ENCODE results near the gene OGN. TPM values are rescaled to one million over a fixed set of nuclear protein-coding genes. Genes with fewer than 3 reads are reported as not detected.

OGN gene
- total RNA-seq, 1 donor from 2014 or later = 15.3 TPM

DNA sequence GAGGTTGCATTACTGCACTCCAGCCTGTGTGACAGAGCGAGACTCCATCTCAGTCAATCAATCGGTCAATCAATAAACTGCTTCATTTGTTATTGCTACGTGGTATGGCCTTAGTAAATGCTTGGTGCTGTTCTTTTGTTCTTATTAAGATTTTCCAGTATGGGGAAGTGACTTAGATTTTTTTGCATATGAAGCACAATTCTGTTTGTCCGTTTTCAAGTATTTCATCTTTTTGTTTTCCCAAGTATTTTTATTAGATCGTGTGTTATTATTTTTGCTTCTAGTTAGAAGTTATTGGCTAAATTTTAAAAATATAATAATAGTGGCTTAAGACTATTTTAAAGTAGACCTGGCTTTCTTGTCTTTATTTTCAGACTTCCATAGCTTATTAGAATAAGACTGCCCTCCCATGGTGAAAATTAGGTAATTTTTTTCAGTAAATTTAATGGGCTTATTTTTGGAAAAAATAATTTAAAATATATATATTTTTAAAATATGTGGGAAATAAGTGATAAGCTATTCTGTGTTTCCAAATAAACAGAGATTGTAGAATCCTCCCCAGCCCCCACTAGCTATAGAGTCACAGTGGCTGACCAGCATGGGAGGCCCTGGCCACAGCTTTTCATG lies 34.6 kb upstream of the OGN start:
- TF ChIP-seq, protein P1, sequence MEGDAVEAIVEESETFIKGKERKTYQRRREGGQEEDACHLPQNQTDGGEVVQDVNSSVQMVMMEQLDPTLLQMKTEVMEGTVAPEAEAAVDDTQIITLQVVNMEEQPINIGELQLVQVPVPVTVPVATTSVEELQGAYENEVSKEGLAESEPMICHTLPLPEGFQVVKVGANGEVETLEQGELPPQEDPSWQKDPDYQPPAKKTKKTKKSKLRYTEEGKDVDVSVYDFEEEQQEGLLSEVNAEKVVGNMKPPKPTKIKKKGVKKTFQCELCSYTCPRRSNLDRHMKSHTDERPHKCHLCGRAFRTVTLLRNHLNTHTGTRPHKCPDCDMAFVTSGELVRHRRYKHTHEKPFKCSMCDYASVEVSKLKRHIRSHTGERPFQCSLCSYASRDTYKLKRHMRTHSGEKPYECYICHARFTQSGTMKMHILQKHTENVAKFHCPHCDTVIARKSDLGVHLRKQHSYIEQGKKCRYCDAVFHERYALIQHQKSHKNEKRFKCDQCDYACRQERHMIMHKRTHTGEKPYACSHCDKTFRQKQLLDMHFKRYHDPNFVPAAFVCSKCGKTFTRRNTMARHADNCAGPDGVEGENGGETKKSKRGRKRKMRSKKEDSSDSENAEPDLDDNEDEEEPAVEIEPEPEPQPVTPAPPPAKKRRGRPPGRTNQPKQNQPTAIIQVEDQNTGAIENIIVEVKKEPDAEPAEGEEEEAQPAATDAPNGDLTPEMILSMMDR (IDR thresholded peaks at IDR 0.05) = peak; percentile 31
- intact Hi-C loops (cut with DNase I) = no loop called here
- H3K9me3 ChIP-seq = no peaks in the 10 kb centered on the region

DNA sequence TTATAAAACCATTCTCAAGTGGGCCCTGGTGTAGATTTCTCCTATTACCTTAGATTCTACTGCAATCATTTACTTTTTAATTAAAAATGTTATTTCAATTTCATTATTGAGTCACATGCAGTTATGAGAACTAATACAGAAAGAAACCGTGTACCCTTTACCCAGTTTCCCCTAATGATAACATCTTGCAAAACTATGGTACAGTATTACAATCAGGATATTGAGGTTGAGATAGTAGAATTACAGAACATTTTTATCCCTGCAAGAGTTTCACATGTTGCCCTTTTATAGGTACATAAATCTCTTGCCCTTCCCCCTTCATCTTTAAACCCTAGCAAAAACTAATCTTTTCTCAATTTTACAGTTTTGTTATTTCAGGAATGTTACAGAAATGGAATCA lies 30.9 kb upstream of the OGN start:
- H3K4me3 ChIP-seq = no peak overlapping the region
- H3K27ac ChIP-seq = no peak overlapping the region
- H3K27me3 ChIP-seq (ENCODE audit: low read depth) = no peaks in the 10 kb centered on the region
- TF ChIP-seq, protein P1 (IDR thresholded peaks at IDR 0.05) = no peak
- H3K36me3 ChIP-seq = no peaks in the 10 kb centered on the region
- no peaks in the 10 kb centered on the region for H3K9me3 ChIP-seq
- intact Hi-C loops (cut with DNase I) = no loop called here
- DNase-seq (no peak), ATAC-seq (no peak)
- H3K4me1 ChIP-seq = no peaks in the 10 kb centered on the region

More for the DNA sequence above, 34.6 kb upstream of the OGN start:
- Histone ChIP-seq H3K4me3 (no peak overlapping the region), H3K4me1 (no peaks in the 10 kb centered on the region), H3K27me3 (ENCODE audit: low read depth) (no peaks in the 10 kb centered on the region), H3K27ac (no peak overlapping the region), H3K36me3 (no peaks in the 10 kb centered on the region)
- no peak for ATAC-seq
- no peak for DNase-seq

DNA sequence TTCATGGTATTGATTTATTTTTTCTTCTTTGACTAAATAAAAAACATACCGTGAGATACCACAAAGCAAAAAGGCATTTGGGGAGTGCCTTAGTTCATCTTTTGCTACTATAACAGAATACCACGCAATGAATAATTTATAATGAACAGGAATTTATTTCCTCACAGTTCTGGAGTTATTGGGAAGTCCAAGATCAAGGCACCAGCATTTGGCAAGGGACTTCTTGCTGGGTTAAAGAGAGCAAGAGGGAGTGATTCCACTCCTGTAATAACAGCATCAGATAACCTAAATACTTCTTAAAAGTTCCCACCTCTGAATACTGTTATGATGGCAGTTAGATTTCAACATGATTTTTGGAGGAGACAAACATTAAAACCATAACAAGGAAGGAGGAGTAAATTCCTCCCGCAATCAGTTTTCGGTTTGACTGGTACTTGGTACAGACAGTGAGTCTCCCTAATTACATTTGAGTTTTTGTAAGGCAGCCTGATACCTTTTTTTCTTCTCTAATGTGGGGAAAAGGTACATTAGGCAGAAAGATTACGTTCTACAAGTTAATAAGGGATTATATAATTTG lies 28.7 kb upstream of the OGN start:
- Histone ChIP-seq H3K4me3 (no peak overlapping the region), H3K9me3 (no peaks in the 10 kb centered on the region), H3K27ac (no peak overlapping the region), H3K4me1 (no peaks in the 10 kb centered on the region), H3K27me3 (ENCODE audit: low read depth) (no peaks in the 10 kb centered on the region), H3K36me3 (no peaks in the 10 kb centered on the region)
- ATAC-seq (no peak), DNase-seq (no peak)
- TF ChIP-seq, protein P1 (IDR thresholded peaks at IDR 0.05) = no peak
- intact Hi-C loops (cut with DNase I) = no loop called here

DNA sequence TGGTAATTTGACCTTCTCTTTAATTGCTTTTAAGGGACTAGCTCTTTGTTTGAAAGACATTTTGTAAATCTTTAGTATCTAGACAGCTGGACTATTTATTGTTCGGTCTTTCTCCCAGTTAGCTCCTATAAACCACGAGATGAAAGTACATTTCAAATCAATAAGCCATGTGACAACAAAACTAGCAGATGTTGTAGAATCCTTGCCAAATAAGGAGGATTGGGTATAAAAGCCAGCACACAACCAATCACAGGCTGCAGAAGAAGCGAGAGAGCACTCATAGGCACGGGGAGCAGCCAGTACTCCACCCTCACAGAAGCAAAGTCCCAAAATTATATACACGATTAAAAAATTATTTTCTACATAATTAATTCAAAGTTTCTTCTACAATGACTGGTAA lies 28.0 kb upstream of the OGN start:
- H3K4me1 ChIP-seq = no peaks in the 10 kb centered on the region
- no peak overlapping the region for H3K4me3 ChIP-seq
- TF ChIP-seq, protein P1 (IDR thresholded peaks at IDR 0.05) = no peak
- no peak overlapping the region for H3K27ac ChIP-seq
- intact Hi-C loops (cut with DNase I) = no loop called here
- DNase-seq (no peak), ATAC-seq (no peak)
- H3K36me3 ChIP-seq = no peaks in the 10 kb centered on the region
- H3K9me3 ChIP-seq = no peaks in the 10 kb centered on the region
- no peaks in the 10 kb centered on the region for H3K27me3 ChIP-seq (ENCODE audit: low read depth)

DNA sequence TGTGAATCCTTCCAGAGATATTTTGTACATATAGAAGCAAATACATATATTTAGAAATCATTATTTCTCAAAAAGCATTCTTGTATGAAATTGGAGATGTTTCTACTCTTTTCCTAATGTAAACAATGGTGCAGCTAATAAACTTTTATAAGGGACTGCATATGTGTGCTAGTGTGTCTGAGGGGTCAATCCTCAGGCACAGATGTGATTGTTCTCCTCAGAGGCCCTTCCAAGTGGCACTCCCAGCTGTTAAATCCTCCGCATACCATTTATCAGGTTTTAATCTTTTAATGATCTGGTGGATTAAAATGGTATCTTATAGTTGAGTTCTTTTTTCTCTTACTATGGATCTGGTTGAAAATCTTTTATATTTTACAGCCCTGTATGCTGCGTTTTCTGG lies 25.5 kb upstream of the OGN start:
- no peak overlapping the region for H3K27ac ChIP-seq
- TF ChIP-seq, protein P1 (IDR thresholded peaks at IDR 0.05) = no peak
- intact Hi-C loops (cut with DNase I) = no loop called here
- ATAC-seq = no peak
- no peak overlapping the region for H3K4me3 ChIP-seq
- H3K27me3 ChIP-seq (ENCODE audit: low read depth) = no peaks in the 10 kb centered on the region
- H3K36me3 ChIP-seq = no peaks in the 10 kb centered on the region
- DNase-seq = no peak
- no peaks in the 10 kb centered on the region for H3K9me3 ChIP-seq
- no peaks in the 10 kb centered on the region for H3K4me1 ChIP-seq
